ENCODE measurements around the gene CLCN3. TPM values are rescaled to one million over a fixed set of nuclear protein-coding genes. Genes with fewer than 3 reads are reported as not detected.
A peak's percentile ranks its signal among the peaks of the same experiment; 100 is the strongest.
"Not testable (repeated sequence)": the region's sequence is repeated elsewhere in the genome, so short reads cannot be mapped to it uniquely, and the experiment has no call there.

CLCN3 gene
- total RNA-seq = 65.9 TPM
- long read RNA-seq, full-length matches to known transcripts = 33 of 49 reads
- long read RNA-seq, partial matches to known transcripts = 9 of 49 reads
- long read RNA-seq, other reads (novel, unspliced or antisense) = 7 of 49 reads

DNA sequence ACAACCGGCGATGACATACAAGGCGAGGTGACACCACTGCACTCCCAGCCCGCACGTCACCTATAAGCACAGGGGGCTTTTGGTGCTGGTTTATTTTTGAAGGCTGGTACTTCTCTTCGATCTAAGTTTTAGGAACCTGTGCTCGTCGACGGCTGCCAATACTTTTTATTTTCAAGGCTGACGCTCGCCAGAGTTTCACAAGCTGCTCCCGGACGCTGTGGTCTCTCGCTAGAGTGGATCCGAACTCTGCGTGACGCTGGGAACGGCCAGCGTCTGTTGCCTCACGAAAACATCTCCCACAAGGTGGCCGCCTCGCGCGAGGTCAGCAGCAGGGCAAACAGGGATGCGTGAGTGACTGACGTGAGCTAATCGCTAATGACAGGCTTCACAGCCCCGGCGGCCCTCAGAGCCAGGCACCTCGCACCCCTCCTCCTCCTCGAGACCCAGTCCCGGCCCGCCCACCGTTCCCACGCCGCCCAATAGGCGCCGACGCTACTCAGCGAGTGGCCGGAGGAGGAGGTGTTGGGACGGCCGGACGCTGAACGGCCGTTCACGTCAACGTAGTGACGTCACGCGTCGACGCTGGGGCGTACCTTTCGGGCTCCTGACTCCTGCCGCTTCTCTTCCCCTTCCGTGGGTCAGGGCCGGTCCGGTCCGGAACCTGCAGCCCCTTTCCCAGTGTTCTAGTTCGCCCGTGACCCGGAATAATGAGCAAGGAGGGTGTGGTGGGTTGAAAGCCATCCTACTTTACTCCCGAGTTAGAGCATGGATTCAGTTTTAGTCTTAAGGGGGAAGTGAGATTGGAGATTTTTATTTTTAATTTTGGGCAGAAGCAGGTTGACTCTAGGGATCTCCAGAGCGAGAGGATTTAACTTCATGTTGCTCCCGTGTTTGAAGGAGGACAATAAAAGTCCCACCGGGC, at the start of gene CLCN3:
CLCN3 (plus strand) TSS at position 621 of the 922 bp plus-strand sequence. CDS start 15,351 bp downstream, outside the sequence.
- peak; percentile 99 for DNase-seq
- intact Hi-C loops (cut with micrococcal nuclease) = loop anchor here (2.0 to 10.0 kb wide), 2 partner anchors 43 to 95 kb away; no protein-coding TSS in a partner anchor
- ATAC-seq = peak; percentile 98

DNA sequence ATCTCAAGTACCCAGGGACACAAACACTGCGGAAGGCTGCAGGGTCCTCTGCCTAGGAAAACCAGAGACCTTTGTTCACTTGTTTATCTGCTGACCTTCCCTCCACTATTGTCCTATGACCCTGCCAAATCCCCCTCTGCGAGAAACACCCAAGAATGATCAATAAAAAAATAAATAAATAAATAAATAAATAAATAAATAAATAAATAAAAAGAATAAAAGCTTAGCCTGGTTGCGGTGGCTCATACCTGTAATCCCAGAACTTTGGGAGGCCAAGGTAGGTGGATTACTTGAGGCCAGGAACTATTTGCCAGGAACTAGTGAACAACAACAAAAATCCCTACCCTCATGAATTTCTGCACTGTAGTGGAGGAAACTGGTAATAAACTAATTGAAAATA, 49.4 kb upstream of the CLCN3 start:
- ATAC-seq = not testable (repeated sequence)

DNA sequence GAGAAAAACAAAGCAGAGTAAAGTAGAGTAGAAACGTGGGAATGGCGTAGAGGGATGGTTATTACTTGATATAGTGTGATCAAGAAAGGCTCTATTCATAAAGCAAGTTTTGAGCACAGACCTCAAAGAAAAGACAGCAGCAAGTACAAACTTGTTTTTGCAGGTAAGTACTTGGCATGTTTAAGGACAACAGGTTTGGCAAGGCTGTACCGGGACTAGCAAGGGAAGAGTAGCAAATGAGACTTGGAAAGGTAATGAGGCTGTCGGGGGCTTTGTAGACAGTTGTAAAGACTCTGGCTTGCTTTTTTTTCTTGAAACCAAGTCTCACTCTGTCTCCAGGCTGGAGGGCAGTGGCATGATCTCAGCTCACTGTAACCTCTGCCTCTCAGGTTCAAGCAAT, 48.9 kb upstream of the CLCN3 start:
- ATAC-seq = no peak

More for the DNA sequence above, 49.4 kb upstream of the CLCN3 start:
- DNase-seq; intact Hi-C loops (cut with micrococcal nuclease): not testable (repeated sequence)

DNA sequence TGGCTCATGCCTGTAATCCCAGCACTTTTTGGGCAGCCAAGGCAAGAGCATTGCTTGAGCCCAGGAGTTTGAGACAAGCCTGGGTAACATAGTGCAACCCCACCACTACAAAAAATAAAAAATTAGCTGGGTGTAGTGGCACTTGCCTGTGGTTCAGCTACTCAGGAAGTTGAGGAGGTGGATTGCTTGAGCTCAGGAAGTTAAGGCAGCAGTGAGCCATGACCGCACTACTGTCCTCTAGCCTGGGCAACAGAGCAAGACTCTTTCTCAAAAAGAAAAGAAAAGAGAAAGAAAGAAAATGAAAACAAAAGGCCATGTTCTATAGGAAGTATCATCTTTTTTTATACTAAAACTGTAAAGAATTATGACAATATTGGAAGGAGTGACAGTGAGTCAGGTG, 46.5 kb upstream of the CLCN3 start:
- intact Hi-C loops (cut with micrococcal nuclease) = no loop called here

More for the DNA sequence above, 48.9 kb upstream of the CLCN3 start:
- DNase-seq = no peak
- intact Hi-C loops (cut with micrococcal nuclease) = no loop called here

DNA sequence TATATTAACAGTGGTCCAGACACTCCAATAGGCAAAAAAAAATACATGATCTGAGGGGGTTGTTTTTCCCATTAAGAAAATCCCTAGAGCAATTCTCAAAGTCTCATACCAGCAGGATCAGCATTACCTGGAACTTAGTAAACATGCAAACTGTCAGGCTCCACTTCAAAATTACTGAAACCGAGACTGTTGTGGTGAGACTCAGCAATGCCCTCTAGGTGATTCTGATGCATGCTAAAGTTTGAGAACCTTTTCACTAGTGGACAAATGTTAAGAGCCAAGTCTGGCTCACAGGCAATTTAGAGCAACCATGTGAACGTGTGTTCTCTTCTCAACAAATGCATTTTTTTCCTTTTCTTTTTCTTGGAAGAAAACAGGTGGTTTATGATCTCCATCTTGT, 38.2 kb upstream of the CLCN3 start:
- intact Hi-C loops (cut with micrococcal nuclease) = no loop called here
- no peak for DNase-seq
- no peak for ATAC-seq

More for the DNA sequence above, 46.5 kb upstream of the CLCN3 start:
- DNase-seq (no peak), ATAC-seq (no peak)

DNA sequence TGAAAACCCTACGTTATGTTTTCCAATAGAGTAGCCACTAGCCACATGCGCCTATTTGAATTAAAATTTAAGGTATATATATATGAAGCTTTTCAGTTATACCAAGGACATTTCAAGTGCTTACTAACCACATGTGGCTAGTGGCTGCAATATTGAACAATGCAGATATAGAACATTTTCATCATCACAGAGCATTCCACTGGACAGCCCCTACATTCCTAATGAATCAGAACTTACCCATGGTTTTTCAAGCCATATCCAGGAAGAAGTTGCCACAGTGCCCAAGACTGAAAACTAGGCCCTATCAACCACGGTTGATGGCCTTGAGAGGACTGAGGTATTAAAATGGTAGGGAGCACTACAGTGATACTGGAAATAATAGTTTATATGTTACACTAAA, 37.7 kb upstream of the CLCN3 start:
- ATAC-seq (no peak), DNase-seq (no peak)
- intact Hi-C loops (cut with micrococcal nuclease) = no loop called here

DNA sequence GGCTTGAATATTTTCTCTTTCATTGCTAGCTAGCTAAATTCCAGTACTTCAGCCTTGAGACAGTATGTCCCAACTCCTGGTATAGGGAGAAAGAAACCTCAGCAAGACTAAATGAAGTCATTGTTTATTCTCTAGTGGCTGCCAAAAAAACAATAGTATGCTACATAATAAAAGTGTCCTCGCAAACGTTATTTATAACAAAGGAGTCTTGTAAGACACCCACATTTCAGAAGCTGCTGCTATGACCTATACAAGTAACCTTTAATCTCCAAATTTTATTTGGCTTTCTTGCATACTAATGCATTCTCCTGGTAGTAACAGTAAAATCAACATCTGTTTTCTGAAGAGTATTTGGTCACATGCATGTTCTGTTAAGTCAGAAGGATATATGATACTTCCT, 36.8 kb upstream of the CLCN3 start:
- no peak for DNase-seq
- intact Hi-C loops (cut with micrococcal nuclease) = no loop called here
- no peak for ATAC-seq

DNA sequence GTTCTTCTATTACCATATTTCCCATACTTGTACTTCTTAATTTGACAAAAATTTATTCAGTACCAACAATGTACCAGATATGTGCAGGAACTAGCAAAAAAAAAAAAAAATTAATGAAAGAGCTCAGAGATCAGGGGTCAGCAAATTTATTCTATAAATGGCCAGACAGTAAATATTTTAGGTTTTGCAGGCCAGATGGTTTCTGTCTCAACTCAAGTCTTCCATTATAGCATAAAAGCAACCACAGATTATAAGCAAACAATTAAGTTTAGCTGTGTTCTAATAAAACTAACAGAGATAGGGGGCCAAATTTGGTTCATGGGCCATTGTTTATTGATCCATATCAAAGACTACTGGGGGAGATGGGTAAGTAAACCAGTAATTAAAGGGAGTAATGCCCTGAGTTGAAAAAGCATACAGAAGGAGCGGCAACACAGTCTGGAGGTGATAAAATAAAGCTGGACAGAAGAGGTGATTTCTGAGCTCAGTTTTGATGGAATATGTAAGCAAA, 27.3 kb upstream of the CLCN3 start:
- DNase-seq (no peak), ATAC-seq (no peak)
- intact Hi-C loops (cut with micrococcal nuclease) = no loop called here

DNA sequence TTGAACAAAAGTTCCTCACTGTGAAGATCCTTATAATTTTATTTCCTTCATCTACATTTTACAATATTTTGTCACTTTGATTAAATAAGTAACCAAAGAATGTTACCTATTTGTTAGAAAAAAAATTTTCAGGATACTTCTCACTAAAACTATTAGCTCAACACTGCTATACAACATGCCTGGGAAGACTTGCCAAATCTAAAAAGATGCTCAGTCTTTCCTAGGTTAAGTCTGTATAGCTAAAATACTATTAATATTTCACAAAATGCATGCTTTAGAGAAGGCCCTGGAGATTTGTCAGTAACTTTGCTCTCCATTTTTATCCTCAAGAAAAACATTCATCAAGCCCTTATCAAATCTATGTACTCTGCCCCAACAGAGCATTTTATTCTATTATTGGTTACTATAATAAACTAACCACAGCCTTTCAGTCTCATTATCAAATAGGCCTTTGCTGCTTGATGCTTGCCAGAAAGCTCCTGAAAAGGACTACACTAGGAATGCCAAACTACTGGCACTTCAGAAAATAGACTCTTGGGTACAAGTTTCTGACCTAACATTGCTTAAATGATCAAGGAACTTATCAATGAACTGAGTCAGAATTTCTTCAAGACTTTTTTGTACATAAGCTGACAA, 25.7 kb upstream of the CLCN3 start:
- intact Hi-C loops (cut with micrococcal nuclease) = no loop called here
- DNase-seq = no peak
- peak; percentile 89 for ATAC-seq

DNA sequence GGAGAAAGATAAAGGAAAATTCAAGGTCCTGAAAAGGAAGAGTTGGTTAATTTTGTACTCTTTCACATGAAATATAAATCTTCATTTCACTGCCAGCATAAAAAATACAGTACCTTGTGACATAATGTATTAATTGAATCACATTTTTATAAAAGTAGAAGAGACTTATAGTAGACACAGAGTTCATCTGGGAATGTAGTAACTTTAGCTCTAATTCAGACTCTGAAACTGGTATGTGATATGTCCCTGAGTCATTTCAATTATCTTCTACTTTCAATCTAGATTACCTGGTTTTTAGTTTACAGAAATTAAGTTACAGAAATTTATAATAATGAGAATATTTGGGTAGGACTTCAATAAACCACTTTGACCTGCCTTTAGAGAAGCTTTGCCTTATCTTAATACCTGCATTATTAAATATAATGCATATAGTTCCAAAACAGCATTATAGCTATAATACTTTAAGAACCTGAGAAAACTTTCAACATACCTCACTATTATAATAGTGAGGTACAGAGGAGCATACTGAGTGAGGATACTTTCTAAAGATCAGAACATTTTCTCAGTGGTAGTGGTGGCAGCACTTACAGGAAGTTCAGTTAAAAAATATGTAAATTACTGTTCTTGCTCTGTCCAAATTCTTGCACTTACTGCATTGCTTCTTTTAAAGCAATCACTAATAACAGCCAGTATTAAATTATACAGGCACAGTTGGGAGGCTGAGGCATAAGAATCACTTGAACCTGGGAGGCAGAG, 19.2 kb upstream of the CLCN3 start:
- intact Hi-C loops (cut with micrococcal nuclease) = no loop called here
- ATAC-seq = no peak
- no peak for DNase-seq

DNA sequence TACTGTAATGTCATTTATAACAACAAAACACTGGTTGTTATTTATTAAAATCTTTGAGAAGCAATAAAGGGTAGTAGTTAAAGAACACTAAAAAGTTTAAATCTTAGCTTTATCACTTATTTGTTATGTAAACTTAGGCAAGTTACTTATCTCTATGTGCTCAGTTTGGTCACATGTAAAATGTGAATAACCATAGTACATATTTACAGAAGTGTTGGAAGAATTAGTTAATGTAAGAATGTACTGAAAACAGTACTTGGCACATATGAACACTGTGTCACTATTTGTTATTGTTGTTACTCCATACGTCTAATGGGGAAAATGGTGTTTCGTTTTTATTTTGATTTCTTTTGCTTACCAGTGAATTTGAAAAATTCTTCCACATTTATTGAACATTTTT, 17.1 kb upstream of the CLCN3 start:
- intact Hi-C loops (cut with micrococcal nuclease) = no loop called here
- ATAC-seq (no peak), DNase-seq (no peak)

DNA sequence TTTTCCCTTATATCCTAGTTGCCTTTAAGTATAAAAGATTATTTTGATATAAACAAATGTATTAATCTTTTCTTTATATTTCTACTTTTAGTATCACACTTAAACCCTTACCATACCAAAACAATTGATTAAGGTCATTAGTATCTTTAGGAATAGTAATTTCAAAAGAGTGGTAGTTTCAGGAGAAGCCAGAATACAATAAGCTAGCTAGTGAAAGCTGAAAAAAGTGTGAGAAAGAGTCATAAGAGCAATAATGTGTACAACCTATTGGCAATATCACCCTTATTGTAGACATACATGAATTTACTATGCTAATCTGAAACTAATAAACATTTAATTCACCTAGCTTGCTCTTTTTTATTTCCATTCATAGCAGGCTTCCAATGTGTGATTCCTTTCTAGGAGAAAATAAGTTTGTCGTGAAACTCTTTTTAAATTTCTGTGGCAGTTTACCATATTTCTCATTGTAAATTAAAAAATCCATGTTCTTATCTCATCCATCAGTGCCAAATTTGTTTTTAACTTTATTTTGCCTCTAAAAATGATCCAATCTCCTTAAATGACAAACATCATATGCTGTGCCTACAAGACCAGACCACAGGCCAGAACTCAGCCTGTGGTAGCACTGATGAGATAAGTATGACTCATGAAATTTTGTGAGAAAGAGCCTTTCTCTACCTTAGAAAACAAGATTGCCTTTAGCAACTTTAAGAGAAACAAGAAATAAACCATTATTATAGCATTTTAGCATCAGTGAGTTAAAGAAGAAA, 16.1 kb upstream of the CLCN3 start:
- intact Hi-C loops (cut with micrococcal nuclease) = no loop called here
- DNase-seq (no peak), ATAC-seq (peak; percentile 69)

DNA sequence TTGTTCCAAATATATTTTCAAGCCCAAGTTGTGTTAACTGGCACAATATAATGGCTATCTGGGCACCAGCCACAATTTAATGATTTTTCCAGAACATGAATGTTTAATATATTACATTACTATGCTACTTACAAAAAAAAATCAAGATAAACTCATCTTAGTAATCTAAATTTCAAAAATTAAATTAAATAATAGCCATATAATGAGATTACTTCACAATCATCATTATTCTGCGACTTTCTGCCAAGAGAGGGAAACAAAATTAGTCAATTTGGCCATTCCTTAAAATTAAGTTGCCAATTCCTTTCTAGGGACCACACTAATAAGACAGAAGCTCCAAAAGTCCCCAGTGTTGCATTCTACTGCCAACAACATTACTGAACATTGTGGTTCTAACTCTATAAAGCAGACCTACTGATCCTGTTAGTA, 15.5 kb upstream of the CLCN3 start:
- DNase-seq = no peak
- intact Hi-C loops (cut with micrococcal nuclease) = no loop called here
- peak; percentile 36 for ATAC-seq

DNA sequence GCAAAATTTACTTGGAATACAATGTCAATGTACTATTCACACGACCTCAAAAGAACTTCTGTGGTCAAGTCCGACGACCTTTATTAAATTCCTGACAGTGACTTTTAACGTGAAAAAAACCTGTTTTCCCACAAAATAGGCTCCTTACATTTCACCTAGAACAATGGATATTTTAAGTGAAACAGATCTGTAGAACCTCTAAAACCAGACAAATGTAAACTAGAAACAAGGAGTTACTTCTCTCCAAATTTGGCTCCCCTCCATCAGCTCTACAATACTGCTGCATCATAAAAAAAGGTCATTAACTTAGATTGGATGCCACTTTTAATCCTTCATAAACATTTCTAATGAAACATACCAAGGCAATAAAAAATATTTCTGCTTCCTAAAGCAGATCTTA, 9.2 kb upstream of the CLCN3 start:
- intact Hi-C loops (cut with micrococcal nuclease) = loop anchor here (10.0 kb wide), 1 partner anchor 104 kb away; no protein-coding TSS in a partner anchor
- ATAC-seq = no peak
- DNase-seq = no peak

DNA sequence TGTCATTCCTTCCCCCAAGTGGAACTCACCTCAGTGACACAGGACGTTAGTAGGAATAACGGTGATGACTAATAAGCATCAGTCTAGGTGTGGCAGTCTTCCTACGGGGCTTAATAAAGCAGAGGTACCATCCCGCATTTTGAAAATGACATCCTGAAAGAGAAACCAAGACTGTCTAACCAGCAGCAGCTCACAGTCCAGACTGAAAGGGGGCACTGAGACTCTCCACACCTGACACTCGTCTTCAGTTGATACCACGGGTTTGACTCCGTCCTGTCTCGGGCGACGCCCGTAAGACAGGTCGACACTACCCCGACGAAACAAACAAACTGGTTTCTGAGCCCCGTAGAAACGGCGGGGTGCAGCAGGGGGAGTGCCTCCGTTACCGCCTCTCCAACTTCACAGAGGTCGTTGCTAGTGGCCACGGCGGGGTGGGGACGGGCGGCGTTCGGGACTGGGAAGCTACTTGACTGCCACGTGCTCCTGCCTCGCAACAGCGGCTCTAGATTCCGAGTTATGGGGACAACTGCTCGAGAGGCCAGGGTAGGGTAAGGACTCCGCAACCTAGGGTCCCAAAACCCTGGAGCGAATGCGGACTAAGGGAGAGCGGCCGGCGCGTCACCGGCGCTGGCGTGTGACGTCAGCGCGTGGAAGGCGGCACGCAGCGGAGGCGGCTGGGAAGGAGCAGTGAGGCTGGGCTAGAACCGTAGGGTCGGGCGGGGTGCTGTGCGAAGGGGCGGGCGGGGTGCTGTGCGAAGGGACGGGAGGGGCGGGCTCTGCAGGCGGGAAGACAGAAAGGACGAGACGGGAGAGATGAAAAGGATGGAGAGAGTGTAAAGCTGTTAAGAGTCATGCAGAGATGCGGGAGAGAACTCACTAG, 8.1 kb upstream of the CLCN3 start, which contains the start of gene NEK1:
NEK1 (minus strand) TSS at position 593 of the 880 bp plus-strand sequence. CDS start 9,953 bp downstream, outside the sequence.
- peak; percentile 93 for DNase-seq
- peak; percentile 98 for ATAC-seq
- intact Hi-C loops (cut with micrococcal nuclease) = loop anchor here (10.0 kb wide), 1 partner anchor 103 kb away; no protein-coding TSS in a partner anchor

DNA sequence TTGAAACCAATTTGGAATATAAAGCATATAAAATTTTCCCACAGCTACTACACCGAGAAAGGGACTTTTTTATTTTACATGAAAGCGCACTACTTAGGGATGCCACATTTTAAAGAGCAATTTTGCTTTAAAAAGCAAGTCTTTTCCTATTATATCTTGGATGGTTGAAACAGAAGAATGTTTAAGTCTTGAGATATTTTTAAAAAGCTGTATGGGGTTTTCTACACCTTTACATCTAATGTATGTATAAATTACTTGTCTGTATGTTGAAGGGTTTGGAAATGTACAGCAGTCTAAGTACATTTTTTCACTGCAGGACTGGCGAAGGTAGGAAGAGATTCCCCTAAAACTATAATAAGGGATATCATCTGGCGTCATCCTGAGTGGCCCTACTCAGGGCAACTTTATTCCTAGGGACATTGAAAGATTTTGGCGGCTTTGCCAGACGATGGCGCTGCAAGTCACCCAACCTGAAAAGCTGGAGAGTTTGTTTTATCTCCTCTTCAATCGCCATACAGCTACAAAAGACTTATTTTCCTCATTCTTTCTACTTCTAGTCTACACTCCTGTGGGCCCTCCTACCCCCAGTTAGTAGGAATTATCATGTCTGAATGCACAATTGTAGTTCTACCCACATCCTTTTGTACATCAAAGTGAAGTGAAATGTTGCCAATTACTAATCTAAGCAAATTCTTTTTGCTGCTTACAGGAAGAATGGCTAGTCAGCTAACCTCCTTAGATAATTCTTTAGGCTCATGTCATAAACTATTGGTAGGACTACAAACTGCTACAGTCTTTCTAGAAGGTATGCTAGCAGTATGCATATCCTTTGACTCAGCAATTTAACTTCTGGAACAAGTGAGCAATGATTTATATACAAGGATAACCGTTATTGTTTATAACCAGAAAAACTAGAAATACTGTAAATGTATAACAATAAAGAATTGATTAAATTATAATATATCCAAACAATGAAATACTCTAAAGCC, 7.2 kb upstream of the CLCN3 start:
- intact Hi-C loops (cut with micrococcal nuclease) = loop anchor here (10.0 kb wide), 1 partner anchor 102 kb away; no protein-coding TSS in a partner anchor
- ATAC-seq (peak; percentile 72), DNase-seq (peak; percentile 76)
